Anterior cingulate cortex (tissue), 58 donors: ENCODE results near the gene KEAP1.
"Not testable (repeated sequence)": the region's sequence is repeated elsewhere in the genome, so short reads cannot be mapped to it uniquely, and the experiment has no call there.

Experiments used
- DNase-seq, 58 donors: peaks; one replicate each; lab custom pipeline; 2025; lab: John Stamatoyannopoulos, UW

The KEAP1 gene

DNA sequence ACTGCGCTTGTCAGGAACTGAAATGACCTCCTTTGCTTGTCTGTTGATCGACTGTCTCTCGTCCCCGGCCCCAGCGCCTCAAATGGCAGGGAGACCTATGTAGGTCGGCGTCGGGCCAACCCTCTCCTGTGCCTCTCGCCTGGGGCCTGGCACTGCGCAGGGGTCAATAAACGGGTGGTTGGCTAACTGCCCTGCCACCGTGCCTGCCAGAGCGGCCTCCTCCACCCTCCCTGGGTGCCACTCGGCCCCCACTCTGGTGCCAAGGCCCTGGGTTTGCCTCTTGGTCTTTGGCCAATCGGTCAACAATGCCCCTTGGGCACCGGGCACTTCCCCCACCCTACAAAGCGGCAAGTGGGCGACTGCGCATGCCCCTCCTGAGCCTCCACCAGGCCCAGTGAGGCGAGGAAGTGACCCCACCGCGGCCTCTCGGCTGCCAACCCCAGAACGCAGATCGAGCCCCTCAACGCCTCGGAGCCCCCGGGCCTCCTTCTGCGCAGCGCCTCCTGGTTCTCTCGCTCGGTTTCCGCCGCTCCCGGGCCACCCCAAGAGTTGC, 1.1 kb downstream of the KEAP1 start:
- DNase-seq = peak in 57 of 58 donors; percentile 18 to 91 (median 74)

DNA sequence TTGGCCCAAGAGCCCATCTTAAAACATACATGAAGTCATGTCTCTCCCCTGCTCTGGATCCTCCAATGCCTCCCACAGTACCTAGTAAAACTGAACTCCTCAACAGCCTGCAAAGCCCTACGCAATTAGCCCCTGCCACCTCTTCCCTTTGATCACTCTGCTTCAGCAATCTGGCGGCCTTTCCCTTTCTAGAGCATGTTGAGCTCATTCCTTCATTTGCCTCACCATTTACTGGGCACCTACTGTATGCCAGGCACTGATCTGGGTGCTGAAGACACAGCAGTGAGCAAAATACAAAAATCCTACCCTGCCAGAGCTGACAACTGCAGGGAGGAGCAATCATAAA, 2.9 kb downstream of the KEAP1 start:
- DNase-seq = no peak

DNA sequence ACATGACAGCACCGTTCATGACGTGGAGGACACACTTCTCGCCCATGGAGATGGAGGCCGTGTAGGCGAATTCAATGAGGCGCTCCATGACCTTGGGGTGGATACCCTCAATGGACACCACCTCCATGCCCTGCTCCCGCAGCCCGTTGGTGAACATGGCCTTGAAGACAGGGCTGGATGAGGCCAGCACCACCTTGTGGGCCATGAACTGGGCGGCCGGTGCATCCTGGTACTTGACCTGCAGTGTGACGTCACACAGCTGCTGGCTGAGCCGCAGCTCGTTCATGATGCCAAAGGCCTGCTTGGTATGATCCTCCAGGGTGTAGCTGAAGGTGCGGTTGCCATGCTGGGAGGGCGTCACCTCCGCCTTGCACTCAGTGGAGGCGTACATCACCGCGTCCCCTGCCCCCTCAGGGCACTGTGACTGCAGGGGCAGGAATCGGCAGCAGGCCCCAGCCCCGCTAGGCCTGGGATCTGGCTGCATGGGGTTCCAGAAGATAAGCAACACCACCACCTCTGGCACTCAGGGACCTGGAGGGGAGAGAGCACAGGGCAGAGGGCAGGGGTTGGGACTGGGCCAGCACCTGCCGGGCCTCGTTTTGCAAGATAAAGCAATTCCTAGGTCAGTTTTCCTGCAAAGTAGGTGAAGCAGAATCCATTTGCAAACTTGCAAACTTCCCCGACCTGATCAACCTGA, 3.5 kb downstream of the KEAP1 start:
- no peak for DNase-seq

DNA sequence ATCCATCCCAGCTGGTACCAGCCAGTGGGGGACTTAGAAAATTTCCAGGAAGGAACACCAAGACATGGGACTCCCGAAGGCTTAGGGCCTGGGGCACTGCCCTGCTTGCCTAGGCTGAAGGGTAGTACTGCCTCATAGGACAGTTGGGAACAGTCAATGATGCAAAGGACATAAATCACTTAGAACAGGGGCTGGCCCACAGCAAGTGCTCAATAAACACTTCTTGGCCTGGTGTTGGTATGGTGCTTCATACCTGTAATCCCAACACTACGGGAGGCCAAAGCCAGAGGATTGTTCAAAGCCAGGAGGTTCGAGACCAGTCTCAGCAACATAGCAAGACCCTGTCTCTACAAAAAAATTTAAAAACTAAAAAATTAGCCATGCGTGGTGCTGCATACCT, 5.8 kb downstream of the KEAP1 start:
- no peak for DNase-seq

DNA sequence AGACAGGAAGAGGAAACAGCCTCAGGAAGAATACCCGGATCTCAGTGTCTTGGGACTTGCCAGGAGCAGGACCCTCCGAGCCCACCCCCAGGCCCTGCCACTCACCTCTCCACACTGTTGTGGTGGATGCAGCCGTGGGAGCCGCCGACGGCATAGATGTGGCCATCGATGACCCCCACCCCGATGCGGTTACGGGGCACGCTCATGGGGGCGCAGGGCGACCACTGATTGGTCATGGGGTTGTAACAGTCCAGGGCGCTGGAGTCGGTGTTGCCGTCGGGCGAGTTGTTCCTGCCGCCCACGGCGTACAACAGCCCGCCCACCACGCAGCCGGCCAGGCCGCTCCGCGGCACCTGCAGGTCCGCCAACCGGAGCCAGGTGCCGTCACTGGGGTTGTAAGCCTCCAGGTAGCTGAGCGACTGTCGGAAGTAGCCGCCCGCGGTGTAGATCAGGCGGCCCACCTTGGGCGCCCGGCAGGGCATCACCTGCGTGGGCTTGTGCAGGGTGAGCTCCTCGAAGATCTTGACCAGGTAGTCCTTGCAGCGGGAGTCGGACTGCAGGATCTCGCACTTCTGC, 11.6 kb downstream of the KEAP1 start:
- no peak for DNase-seq

DNA sequence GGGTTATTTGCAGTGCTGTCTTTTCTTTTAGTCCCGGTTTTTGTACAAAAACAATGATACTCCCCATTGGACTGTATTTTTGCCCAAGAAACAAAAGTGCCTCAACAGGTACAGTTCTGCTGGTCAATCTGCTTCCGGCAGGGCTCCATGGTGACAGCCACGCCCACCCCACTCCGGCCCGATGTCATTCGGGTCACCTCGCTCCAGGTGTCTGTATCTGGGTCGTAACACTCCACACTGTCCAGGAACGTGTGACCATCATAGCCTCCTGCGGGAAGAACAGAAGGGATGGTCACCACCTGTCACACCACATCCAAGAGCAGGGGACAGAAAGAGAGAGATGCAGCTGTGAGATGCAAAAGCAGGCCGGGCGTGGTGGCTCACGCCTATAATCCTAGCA, 16.6 kb downstream of the KEAP1 start:
- DNase-seq = no peak

DNA sequence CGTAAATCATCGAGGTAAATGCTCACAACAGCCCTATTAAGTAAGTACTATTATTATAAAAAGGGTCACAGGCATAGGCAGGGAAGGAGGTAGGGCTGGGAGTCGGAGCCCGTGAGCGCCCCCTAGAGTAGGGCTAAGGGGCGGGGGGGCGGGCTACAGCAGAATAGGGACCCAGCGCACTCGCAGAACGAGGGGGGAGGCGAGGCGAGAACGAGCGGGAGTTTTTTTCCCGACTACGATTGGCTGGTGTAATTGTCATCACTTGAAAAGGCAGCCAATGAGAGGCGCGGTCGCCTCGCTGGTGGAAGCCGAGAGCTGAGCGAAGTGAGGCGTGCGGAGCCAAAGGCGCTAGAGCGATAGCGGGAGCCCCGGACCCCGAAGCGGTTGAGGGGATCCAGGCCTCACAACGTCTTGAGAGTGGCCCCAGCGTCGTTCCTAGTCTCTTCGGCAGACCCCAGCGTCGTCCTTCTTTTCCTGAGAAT, 24.2 kb downstream of the KEAP1 start:
- peak; percentile 48 to 96 (median 90) for DNase-seq

DNA sequence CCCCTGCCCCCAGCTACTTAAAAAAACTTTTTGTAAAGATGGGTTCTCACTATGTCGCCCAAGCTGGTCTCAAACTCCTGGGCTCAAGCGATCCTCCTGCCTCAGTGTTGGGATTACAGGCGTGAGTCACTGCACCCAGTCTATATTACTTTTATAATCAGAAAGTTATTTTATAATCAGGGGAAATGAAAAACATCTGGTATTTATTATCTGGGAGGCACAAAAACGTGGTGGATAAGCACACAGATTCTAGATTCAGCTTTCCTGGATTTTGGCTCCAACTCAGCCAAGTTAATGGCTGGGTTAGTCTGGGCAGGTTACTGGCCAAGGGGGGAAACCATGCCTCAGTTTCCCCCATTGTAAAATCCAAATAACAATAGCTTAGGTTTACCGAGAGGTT, 24.7 kb downstream of the KEAP1 start:
- DNase-seq = no peak

DNA sequence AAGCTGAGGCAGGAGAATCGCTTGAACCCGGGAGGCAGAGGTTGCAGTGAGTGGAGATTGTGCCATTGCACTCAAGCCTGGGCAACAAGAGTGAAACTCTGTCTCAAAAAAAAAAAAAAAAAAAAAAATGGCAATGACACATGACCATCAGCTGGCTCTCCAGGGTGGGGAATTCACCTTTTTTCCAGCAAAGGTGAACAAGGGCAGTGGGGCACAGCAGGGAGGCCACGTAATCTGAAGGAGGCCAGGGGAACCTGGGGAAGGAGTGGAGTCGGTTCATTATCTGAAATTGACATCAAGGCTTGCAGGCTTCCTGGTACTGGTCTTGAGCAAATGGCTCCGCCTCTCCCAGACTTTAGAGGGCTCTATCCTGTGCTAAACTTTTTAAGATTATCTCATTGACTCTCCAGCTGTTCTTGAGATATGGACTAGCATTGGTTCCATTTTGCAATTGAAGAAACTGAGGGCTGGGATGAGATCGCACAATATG, 28.1 kb downstream of the KEAP1 start:
- no peak for DNase-seq

DNA sequence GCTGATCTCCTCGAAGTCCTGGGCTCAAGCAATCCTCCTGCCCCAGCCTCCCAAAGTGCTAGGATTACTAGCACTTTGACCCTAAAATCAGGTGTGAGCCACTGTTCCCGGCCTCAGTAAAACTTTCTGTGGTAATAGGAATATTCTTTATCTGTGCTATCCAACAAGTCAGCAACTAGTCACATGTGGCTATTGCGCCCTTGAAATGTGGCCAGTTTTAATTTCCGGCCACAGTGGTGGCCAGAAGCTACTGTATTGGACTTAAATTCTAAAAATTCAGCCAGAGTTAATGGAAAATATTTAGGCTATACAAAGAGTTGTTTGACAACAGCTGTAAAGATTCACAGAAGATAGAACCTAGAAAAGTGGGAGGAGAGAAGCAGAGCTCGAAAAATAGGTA, 30.0 kb downstream of the KEAP1 start:
- no peak for DNase-seq

DNA sequence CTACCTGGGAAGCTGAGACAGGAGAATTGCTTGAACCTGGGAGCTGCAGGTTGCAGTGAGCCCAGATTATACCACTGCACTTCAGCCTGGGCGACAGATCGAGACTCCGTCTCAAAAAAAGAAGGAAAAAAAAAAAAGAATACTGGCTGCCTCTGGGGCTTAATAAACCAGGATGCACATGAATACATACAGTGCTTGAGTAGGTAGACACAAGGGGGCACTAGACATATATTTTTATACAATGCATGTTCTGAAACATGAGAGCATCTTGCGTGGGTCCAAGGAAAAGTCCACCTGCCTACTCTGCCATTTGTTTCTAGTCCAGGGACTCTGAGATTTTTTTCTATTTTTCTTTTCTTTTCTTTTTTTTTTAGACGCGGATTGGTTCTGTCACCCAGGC, 31.2 kb downstream of the KEAP1 start:
- no peak for DNase-seq

DNA sequence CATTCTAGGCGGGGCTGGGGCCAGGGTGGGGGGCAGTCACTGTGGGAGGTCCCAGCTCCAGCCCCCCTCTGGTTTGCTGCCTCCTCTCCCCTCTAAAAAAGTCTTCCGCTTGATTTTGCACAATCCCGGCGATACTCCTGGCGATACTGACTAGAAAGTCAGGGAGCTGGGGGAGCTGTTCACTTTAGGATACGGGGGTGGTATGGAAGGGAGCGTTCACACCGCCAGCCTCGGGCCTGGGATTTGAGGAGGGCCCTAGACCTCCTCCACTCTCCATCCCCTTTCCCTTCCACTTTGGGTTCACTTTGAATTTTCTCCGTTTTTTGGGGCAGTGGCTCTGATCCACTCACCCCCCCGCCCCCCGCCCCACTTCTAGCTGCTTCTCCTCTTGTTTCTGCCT, 35.0 kb downstream of the KEAP1 start:
- no peak for DNase-seq

DNA sequence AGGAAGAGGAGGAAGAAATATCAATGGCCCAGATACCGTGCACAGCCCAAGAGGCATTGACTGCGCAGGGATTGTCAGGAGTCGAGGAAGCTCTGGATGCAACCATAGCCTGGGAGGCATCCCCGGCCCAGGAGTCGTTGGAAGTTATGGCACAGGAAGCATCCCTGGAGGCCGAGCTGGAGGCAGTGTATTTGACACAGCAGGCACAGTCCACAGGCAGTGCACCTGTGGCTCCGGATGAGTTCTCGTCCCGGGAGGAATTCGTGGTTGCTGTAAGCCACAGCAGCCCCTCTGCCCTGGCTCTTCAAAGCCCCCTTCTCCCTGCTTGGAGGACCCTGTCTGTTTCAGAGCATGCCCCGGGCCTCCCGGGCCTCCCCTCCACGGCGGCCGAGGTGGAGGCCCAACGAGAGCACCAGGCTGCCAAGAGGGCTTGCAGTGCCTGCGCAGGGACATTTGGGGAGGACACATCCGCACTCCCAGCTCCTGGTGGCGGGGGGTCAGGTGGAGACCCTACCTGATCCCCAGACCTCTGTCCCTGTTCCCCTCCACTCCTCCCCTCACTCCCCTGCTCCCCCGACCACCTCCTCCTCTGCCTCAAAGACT, 36.0 kb downstream of the KEAP1 start:
- DNase-seq = no peak

DNA sequence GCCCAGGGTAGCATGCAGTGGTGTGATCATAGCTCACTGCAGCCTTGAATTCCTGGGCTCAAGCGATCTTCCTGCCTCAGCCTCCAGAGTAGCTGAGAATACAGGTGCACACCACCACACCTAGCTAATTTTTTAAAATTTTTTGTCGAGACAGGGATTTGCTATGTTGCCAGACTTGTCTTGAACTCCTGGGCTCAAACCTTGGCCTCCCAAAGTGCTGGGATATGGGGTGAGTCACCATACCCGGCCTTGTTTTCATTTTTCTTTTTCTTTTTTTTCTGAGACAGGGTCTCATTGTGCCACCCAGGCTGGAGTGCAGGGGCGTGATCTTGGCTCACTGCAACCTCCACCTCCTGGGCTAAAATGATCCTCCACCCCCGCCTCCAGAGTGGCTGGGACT, 38.7 kb downstream of the KEAP1 start:
- DNase-seq = no peak

DNA sequence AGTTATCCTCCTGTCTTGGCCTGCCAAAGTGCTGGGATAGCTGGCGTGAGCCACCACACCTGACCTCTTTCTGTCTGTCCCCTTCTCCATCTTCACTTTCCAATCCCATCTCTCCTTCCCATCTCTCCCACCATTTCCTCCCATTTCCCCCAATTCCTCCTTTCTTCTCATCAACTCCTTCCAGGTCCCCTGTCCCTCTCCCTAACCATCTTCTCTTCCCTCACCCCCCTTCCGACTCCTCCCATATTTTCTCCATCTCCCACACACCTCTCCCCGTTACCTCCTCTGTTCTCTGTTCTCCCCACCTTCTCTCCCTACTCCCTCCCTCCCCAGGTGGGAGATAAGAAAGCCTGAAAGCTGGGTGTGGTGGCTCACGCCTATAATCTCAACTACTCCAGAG, 40.6 kb downstream of the KEAP1 start:
- DNase-seq = no peak

DNA sequence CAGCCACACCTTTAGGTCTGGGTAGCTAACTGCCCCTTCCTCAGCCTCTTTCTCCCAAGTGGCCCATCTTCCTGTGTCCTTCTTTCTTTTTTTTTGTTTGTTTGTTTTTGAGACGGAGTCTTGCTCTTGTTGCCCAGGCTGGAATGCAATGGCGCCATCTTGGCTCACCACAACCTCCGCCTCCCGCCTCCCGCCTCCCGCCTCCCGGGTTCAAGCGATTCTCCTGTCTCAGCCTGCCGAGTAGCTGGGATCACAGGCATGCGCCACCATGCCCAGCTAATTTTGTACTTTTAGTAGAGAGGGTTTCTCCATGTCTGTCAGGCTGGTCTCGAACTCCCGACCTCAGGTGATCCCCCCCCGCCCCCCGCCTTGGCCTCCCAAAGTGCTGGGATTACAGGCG, 41.1 kb downstream of the KEAP1 start:
- not testable (repeated sequence) for DNase-seq

DNA sequence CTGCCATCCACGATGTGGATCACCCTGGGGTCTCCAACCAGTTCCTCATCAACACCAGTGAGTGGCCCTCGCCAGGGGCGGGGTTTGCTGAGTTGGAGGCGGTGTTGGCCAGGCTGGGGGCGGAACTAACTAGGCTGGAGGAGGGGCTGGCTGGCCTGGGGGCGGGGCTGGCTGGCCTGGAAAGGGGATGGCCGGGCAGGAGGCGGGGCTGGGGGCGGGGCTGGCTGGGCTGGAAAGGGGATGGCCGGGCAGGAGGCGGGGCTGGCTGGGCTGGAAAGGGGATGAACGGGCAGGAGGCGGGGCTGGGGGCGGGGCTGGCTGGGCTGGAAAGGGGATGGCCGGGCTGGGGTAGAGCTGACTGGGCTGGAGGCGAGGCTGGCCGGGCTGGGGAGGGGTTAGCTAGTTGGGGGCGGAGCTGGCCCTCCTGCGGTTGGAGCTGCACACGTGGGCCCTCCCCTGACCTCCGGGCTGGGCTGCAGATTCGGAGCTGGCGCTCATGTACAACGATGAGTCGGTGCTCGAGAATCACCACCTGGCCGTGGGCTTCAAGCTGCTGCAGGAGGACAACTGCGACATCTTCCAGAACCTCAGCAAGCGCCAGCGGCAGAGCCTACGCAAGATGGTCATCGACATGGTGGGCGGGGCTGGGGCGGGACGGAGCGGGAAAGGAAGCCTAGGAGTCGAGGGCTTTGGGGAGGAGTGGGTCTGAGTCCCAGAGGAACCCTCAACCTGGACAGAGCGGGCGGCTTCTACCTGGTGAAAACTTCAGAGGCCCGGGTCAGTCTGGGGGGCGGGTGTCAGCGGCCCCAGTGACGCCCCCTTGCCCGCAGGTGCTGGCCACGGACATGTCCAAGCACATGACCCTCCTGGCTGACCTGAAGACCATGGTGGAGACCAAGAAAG, 41.9 kb downstream of the KEAP1 start:
- peak in 55 of 58 donors; percentile 13 to 94 (median 84) for DNase-seq

DNA sequence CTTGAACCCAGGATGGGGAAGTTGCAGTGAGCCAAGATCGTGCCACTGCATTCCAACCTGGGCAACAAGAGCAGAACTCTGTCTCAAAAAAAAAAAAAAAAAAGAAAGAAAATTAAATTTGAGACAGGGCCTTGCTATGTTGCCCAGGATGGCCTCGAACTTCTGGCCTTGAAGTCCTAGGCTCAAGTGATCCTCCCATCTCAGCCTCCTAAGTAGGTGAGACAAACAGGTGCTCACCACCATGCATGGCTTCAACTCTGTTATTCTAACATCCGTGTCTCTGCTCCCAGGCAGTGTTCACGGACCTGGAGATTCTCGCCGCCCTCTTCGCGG, 42.5 kb downstream of the KEAP1 start:
- no peak for DNase-seq

DNA sequence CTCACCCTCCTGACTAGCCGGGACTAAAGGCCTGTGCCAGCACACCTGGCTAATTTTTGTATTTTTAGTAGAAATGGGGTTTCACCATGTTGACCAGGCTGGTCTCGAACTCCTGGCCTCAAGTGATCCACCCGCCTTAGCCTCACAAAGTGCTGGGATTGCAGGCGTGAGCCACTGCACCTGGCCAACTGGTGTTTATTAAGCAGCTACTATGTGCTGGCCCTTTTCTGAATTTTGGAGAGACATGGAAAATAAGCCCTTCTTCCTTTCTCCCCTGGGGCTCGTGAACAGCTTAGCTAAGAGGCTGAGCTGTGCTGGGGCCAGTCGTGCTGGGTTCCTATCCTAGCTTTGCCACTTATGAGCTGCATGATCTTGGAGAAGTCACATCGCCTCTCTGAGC, 44.4 kb downstream of the KEAP1 start:
- DNase-seq = not testable (repeated sequence)

DNA sequence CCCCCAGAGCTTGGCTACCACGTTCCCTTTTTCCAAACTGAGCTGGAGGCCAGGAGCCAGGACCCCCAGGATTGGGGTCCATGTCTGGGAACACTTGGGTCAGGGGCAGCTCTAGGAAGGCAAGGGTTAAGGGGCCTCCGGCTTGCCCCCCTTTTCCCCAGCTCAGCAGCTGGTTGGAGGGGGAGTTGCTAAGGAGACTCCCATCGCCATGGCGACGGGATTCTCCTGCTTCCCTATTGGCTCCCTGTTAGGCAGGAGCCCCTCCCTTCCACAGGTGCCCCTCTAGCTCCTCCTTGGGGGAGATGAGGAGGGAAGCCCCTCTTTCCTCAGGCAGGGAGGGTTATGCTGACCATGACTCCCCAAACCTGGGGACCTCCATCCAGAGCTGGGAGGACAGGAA, 48.9 kb downstream of the KEAP1 start:
- DNase-seq = peak in 51 of 58 donors; percentile 4 to 80 (median 43)

DNA sequence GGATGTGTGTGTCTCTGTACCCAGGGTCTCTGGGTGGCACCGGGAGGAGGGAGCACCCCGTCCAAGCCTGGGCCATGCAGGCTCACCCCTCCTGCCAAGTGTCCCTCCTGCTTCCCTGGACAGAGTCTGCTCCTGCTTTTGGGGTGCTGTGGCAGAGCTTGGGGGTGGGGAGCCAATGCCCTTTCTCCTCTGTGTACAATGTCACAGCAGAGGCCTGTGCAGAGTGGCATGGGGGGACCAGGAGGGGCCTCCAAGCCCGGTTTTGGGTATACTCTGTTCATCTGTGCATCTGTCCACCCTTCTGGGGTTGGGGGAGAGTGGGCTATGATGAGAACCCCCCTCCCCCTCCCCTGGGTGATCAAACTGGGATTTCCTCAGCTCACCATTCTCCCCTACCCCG, 49.3 kb downstream of the KEAP1 start:
- peak in 3 of 58 donors; percentile 16 to 29 (median 27) for DNase-seq
